Activated CD4-positive, alpha-beta T cell treated with anti-CD3 and anti-CD28 coated beads, Interleukin-2, amount 50 U/mL, for 48 hours (primary cell): ENCODE data around the gene RLF.

Experiments used
- DNase-seq, 2 experiments: peaks; one replicate each; pipeline ENCODE4 v3.0.0-alpha.2; 2020

The RLF gene

GRCh38 chr1:40272653-40273213 is 111.5 kb downstream of the RLF start:
- no peak for DNase-seq

- DNase-seq = no peak
These were observed 112.5 kb downstream of the RLF start for GRCh38 chr1:40273547-40274166.

GRCh38 chr1:40274331-40274730 is 113.1 kb downstream of the RLF start:
- DNase-seq = no peak

- no peak for DNase-seq
These were observed 114.9 kb downstream of the RLF start for GRCh38 chr1:40276122-40276521.

- no peak for DNase-seq
These were observed 120.7 kb downstream of the RLF start for GRCh38 chr1:40281853-40282252.
